GM18861 (cell line): ENCODE results near the gene ACOT12.
"Not testable (repeated sequence)": the region's sequence is repeated elsewhere in the genome, so short reads cannot be mapped to it uniquely, and the experiment has no call there.

ENCODE experiments used
- ATAC-seq: cut with Tn5 transposase; IDR thresholded peaks from one replicate; pipeline ENCODE4 v1.9.1; 2021; ENCODE audit not compliant: unreplicated experiment

ACOT12 gene

GRCh38 chr5:81300921-81301270 is 93.0 kb downstream of the ACOT12 start:
- no peak for ATAC-seq

GRCh38 chr5:81297531-81297930 is 96.4 kb downstream of the ACOT12 start:
- ATAC-seq: no peak

GRCh38 chr5:81294021-81294420 is 99.9 kb downstream of the ACOT12 start:
- not testable (repeated sequence) for ATAC-seq

GRCh38 chr5:81292130-81292529 is 101.8 kb downstream of the ACOT12 start:
- ATAC-seq: no peak

GRCh38 chr5:81290146-81290545 is 103.8 kb downstream of the ACOT12 start:
- ATAC-seq: no peak

- ATAC-seq: no peak
Observed at GRCh38 chr5:81288021-81288433, 105.9 kb downstream of the ACOT12 start.

- ATAC-seq: no peak
Observed at GRCh38 chr5:81286059-81286617, 107.8 kb downstream of the ACOT12 start.

GRCh38 chr5:81283976-81284375 is 110.0 kb downstream of the ACOT12 start:
- no peak for ATAC-seq
